SK-N-SH (cell line): Measurements from ENCODE around the gene DNAJB1. TPM values are rescaled to one million over a fixed set of nuclear protein-coding genes. Genes with fewer than 3 reads are reported as not detected.

Experiments used
- CTCF ChIA-PET: fragments of 300-600, 350-600 bp; formaldehyde crosslinking; extraction: SDS; loops from one replicate; lab custom pipeline; 2021; lab: Yijun Ruan, JAX
- POLR2A ChIA-PET: fragments of 350-600 bp; sonication (Branson Sonifier 250); formaldehyde crosslinking; extraction: SDS; loops from one replicate; lab custom pipeline; 2020; ENCODE audit warnings: antibody characterized with exemption, inconsistent platforms; lab: Yijun Ruan, JAX
- DNase-seq: peaks from one replicate; pipeline ENCODE4 v3.0.0; 2012
- H2AFZ ChIP-seq: fragments of 200-600 bp; sonication (generic); 2 replicates; pipeline ENCODE4 v1.8.1; 2016; ENCODE audit warnings: antibody characterized with exemption, mild to moderate bottlenecking, low read depth
- H3F3A ChIP-seq: fragments of 200-600 bp; sonication (generic); replicated peaks from 2 replicates; pipeline ENCODE3; 2016; ENCODE audit warnings: antibody characterized with exemption, mild to moderate bottlenecking; ENCODE audit not compliant: insufficient read depth
- H3K27ac ChIP-seq, 2 experiments: fragments of 200-500 bp in 1 of 2; fragments of 200-600 bp in 1 of 2; sonication (Bioruptor generic) in 1 of 2; sonication (generic), shearing (Covaris generic) in 1 of 2; 2 replicates each; pipeline versions ENCODE4 v1.5.1 to v1.6.1; 2014 to 2016; ENCODE audit warnings: low read depth in 2 of 2, inconsistent platforms in 1 of 2, low read length in 1 of 2, mild to moderate bottlenecking in 1 of 2, mixed read lengths in 1 of 2
- H3K27me3 ChIP-seq: fragments of 200-600 bp; sonication (generic), shearing (Covaris generic); 2 replicates; pipeline ENCODE4 v1.6.1; 2016; ENCODE audit warnings: mixed run types; ENCODE audit not compliant: insufficient read depth
- H3K36me3 ChIP-seq, 2 experiments: fragments of 200-500 bp in 1 of 2; fragments of 200-600 bp in 1 of 2; sonication (Bioruptor generic) in 1 of 2; sonication (generic) in 1 of 2; replicated peaks in 1 of 2; 2 replicates each; pipeline versions ENCODE3 to v1.5.1; 2014 to 2016; ENCODE audit warnings: low read length in 1 of 2, mild to moderate bottlenecking in 1 of 2; ENCODE audit not compliant: insufficient read depth in 2 of 2, control insufficient read depth in 1 of 2
- H3K4me1 ChIP-seq, 2 experiments: fragments of 200-500 bp in 1 of 2; fragments of 200-600 bp in 1 of 2; sonication (Bioruptor generic) in 1 of 2; sonication (generic), shearing (Covaris generic) in 1 of 2; 2 replicates each; pipeline versions ENCODE4 v1.5.1 to v1.6.1; 2014 to 2016; ENCODE audit warnings: low read depth in 1 of 2, low read length in 1 of 2, mixed run types in 1 of 2; ENCODE audit not compliant: insufficient read depth in 2 of 2, control insufficient read depth in 1 of 2
- H3K4me2 ChIP-seq: fragments of 200-600 bp; sonication (generic), shearing (Covaris generic); 2 replicates; pipeline ENCODE4 v1.6.1; 2017; ENCODE audit warnings: mixed run types
- H3K4me3 ChIP-seq, 2 experiments: fragments of 200-500 bp in 1 of 2; fragments of 200-600 bp in 1 of 2; sonication (Bioruptor generic) in 1 of 2; sonication (generic), shearing (Covaris generic) in 1 of 2; 2 replicates each; pipeline versions ENCODE4 v1.5.1 to v1.8.1; 2014 to 2016; ENCODE audit warnings: low read depth in 2 of 2, inconsistent platforms in 1 of 2, low read length in 1 of 2, mild to moderate bottlenecking in 1 of 2, mixed read lengths in 1 of 2, moderate library complexity in 1 of 2
- H3K79me2 ChIP-seq: fragments of 200-600 bp; sonication (generic); 2 replicates; pipeline ENCODE4 v1.8.1; 2017; ENCODE audit warnings: mild to moderate bottlenecking; ENCODE audit not compliant: insufficient read depth
- H3K9ac ChIP-seq: fragments of 200-600 bp; sonication (generic); 2 replicates; pipeline ENCODE4 v1.6.1; 2017; ENCODE audit warnings: mixed run types
- H3K9me2 ChIP-seq: fragments of 200-600 bp; sonication (generic); 2 replicates; pipeline ENCODE4 v1.6.1; 2017; ENCODE audit warnings: mixed run types
- H3K9me3 ChIP-seq: fragments of 200-600 bp; sonication (generic); 2 replicates; pipeline ENCODE4 v1.6.1; 2017; ENCODE audit warnings: mixed run types, mild to moderate bottlenecking, moderate library complexity
- H4K20me1 ChIP-seq: fragments of 200-600 bp; sonication (generic); 2 replicates; pipeline ENCODE4 v1.6.1; 2017; ENCODE audit warnings: mild to moderate bottlenecking, mixed run types; ENCODE audit not compliant: insufficient read depth
- FOXJ3 ChIP-seq: sonication (generic); formaldehyde crosslinking; IDR thresholded peaks from 2 replicates; pipeline ENCODE4 v1.5.1; 2020; ENCODE audit warnings: mild to moderate bottlenecking, missing genetic modification reagents
- GATA2 ChIP-seq: sonication (generic); formaldehyde crosslinking; IDR thresholded peaks from 2 replicates; pipeline ENCODE4 v1.5.0; 2020; ENCODE audit warnings: mild to moderate bottlenecking, missing genetic modification reagents
- MXI1 ChIP-seq: IDR thresholded peaks from 2 replicates; pipeline ENCODE4 v1.6.1; 2012; ENCODE audit warnings: mild to moderate bottlenecking, low read depth, low read length, improper control_type of control experiment
- NRF1 ChIP-seq: IDR thresholded peaks from 2 replicates; pipeline ENCODE4 v1.6.1; 2012; ENCODE audit warnings: low read depth, mild to moderate bottlenecking, low read length
- POLR2AphosphoS5 ChIP-seq: IDR thresholded peaks from 2 replicates; pipeline ENCODE4 v1.6.1; 2012; ENCODE audit warnings: low read depth, low read length
- RAD21 ChIP-seq: IDR thresholded peaks from 2 replicates; pipeline ENCODE4 v1.6.1; 2012; ENCODE audit warnings: mild to moderate bottlenecking, low read length
- RCOR1 ChIP-seq: fragments of 150-350 bp; IDR thresholded peaks from 2 replicates; pipeline ENCODE4 v1.6.1; 2017; ENCODE audit warnings: antibody characterized with exemption, low read length
- RFX5 ChIP-seq: IDR thresholded peaks from 2 replicates; pipeline ENCODE4 v1.6.1; 2012; ENCODE audit warnings: mild to moderate bottlenecking, improper control_type of control experiment, low read length
- SIN3A ChIP-seq: IDR thresholded peaks from 2 replicates; pipeline ENCODE4 v1.6.1; 2012; ENCODE audit warnings: low read depth, mild to moderate bottlenecking, low read length, moderate library complexity, borderline replicate concordance
- SMC3 ChIP-seq: IDR thresholded peaks from 2 replicates; pipeline ENCODE4 v1.6.1; 2012; ENCODE audit warnings: low read depth, low read length, improper control_type of control experiment
- TAF1 ChIP-seq: IDR thresholded peaks from 2 replicates; pipeline ENCODE4 v1.6.1; 2012; ENCODE audit warnings: low read depth, mild to moderate bottlenecking, low read length, moderate library complexity, borderline replicate concordance
- TCF12 ChIP-seq: IDR thresholded peaks from 2 replicates; pipeline ENCODE4 v1.4.0; 2012
- TEAD4 ChIP-seq: IDR thresholded peaks from 2 replicates; pipeline ENCODE4 v1.4.0; 2012; ENCODE audit warnings: mild to moderate bottlenecking, borderline replicate concordance; ENCODE audit not compliant: insufficient read depth
- WGBS: methylation state at CpG from one replicate; pipeline ENCODE4 v1.1.6; 2017; ENCODE audit warnings: low lambda C conversion rate; 5-methylcytosine and 5-hydroxymethylcytosine counted together
- polyA plus RNA-seq, 3 experiments: library from polyadenylated mRNA; depleted of rRNA; stranded (reverse); fragments of >200 nt; gene quantifications; 2 replicates each; pipeline ENCODE4 v1.2.3, GENCODE V29; 2012
- TF ChIP-seq, protein P1 (sequence below): IDR thresholded peaks from 2 replicates; pipeline ENCODE4 v1.6.1; 2012; ENCODE audit warnings: mild to moderate bottlenecking, low read depth, low read length, moderate library complexity
- TF ChIP-seq, protein P2 (sequence below): fragments of 200-600 bp; sonication (generic); IDR thresholded peaks from 2 replicates; pipeline ENCODE4 v1.6.1; 2017; ENCODE audit warnings: antibody characterized with exemption, mild to moderate bottlenecking, moderate library complexity
- TF ChIP-seq, protein P3 (sequence below): IDR thresholded peaks from 2 replicates; pipeline ENCODE4 v1.4.0; 2012; ENCODE audit warnings: low read depth, borderline replicate concordance
- TF ChIP-seq, protein P4 (sequence below): IDR thresholded peaks from 2 replicates; pipeline ENCODE4 v1.4.0; 2012; ENCODE audit warnings: low read depth, borderline replicate concordance
- TF ChIP-seq, protein P5 (sequence below): fragments of 150-350 bp; IDR thresholded peaks from 2 replicates; pipeline ENCODE4 v1.6.1; 2016; ENCODE audit warnings: mild to moderate bottlenecking, low read depth, low read length

Gene DNAJB1
- polyA plus RNA-seq, 1 of the 3 experiments (the other 2 are of a cell fraction), result 103 TPM

DNA sequence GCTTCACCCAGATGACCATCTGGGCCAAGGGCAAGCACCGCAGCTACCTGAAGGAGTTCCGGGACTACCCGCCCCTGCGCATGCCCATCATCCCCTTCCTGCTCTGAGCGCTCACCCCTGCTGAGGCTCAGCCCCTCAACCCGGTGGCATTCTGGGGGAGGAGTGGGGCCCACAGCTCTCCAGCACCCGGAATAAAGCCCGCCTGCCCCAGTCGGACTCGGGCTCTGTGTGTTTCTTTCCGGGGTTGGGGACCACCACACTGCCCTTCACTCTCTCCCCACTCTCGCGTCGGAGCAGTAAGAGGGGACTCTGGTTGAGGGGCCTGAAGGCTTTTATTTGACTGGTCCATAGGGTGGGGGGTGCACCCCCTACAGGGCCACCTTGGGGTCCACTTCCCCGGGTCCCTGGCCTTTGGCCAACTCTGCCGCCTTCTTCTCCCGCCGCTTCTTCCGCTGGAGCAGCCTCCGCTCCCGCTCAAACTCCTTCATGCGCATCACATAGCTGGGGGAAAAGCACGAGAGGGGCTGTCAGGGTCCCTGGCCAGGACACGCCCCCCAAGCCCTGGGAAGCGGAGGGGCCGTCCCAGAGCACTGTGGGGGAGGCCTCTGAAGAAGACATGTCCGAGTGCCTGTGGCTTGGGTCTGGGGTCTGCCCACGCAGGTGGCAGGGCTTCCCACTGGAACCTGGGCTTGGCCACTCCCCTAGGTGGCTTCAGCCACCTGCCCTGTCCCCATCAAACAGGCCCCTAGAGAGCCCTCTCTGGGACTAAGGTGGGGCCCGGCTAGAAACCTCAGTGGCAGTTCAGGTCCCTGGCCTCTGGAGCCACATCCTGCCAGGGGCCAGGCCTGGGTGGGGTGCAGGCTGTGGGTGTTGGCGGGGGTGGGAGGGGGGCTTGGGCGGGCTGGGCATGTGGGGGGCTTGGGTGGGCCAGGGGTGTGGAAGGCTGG is 47.8 kb upstream of the DNAJB1 start:
- no peak overlapping the region for H2AFZ ChIP-seq

DNA sequence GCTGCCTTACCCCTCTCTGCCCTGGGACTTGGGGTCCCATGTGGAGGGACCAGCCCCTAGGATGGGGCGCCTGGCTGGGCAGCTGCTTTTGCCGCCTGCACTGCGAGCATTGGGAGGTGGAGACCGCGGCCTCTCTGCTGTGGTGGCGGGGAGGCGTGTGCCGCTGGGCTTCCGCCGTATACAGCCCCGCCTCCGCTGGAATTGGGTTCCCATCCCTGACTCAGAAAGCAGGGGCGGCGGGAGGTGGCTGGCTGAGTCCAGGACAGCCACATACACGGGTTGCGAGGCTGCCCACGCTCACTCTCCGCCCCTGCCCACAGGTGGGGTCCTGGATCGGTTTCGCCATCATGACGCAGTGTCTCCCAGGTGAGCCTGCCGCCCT is 47.1 kb upstream of the DNAJB1 start:
- CTCF ChIA-PET, result interaction anchor here (2.0 kb wide), 1 partner anchor 8 kb away, joined by 11 read pairs; no protein-coding TSS in a partner anchor
- POLR2A ChIA-PET, result no interaction called here
- TF ChIP-seq, protein P1, sequence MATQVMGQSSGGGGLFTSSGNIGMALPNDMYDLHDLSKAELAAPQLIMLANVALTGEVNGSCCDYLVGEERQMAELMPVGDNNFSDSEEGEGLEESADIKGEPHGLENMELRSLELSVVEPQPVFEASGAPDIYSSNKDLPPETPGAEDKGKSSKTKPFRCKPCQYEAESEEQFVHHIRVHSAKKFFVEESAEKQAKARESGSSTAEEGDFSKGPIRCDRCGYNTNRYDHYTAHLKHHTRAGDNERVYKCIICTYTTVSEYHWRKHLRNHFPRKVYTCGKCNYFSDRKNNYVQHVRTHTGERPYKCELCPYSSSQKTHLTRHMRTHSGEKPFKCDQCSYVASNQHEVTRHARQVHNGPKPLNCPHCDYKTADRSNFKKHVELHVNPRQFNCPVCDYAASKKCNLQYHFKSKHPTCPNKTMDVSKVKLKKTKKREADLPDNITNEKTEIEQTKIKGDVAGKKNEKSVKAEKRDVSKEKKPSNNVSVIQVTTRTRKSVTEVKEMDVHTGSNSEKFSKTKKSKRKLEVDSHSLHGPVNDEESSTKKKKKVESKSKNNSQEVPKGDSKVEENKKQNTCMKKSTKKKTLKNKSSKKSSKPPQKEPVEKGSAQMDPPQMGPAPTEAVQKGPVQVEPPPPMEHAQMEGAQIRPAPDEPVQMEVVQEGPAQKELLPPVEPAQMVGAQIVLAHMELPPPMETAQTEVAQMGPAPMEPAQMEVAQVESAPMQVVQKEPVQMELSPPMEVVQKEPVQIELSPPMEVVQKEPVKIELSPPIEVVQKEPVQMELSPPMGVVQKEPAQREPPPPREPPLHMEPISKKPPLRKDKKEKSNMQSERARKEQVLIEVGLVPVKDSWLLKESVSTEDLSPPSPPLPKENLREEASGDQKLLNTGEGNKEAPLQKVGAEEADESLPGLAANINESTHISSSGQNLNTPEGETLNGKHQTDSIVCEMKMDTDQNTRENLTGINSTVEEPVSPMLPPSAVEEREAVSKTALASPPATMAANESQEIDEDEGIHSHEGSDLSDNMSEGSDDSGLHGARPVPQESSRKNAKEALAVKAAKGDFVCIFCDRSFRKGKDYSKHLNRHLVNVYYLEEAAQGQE, result no peak
- TF ChIP-seq TAF1 (no peak), RFX5 (no peak), RCOR1 (no peak), TCF12 (no peak), SMC3 (no peak), NRF1 (no peak)
- TF ChIP-seq, protein P2, sequence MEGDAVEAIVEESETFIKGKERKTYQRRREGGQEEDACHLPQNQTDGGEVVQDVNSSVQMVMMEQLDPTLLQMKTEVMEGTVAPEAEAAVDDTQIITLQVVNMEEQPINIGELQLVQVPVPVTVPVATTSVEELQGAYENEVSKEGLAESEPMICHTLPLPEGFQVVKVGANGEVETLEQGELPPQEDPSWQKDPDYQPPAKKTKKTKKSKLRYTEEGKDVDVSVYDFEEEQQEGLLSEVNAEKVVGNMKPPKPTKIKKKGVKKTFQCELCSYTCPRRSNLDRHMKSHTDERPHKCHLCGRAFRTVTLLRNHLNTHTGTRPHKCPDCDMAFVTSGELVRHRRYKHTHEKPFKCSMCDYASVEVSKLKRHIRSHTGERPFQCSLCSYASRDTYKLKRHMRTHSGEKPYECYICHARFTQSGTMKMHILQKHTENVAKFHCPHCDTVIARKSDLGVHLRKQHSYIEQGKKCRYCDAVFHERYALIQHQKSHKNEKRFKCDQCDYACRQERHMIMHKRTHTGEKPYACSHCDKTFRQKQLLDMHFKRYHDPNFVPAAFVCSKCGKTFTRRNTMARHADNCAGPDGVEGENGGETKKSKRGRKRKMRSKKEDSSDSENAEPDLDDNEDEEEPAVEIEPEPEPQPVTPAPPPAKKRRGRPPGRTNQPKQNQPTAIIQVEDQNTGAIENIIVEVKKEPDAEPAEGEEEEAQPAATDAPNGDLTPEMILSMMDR, result no peak
- TF ChIP-seq, protein P3, sequence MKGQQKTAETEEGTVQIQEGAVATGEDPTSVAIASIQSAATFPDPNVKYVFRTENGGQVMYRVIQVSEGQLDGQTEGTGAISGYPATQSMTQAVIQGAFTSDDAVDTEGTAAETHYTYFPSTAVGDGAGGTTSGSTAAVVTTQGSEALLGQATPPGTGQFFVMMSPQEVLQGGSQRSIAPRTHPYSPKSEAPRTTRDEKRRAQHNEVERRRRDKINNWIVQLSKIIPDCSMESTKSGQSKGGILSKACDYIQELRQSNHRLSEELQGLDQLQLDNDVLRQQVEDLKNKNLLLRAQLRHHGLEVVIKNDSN, result no peak
- TF ChIP-seq, protein P4, sequence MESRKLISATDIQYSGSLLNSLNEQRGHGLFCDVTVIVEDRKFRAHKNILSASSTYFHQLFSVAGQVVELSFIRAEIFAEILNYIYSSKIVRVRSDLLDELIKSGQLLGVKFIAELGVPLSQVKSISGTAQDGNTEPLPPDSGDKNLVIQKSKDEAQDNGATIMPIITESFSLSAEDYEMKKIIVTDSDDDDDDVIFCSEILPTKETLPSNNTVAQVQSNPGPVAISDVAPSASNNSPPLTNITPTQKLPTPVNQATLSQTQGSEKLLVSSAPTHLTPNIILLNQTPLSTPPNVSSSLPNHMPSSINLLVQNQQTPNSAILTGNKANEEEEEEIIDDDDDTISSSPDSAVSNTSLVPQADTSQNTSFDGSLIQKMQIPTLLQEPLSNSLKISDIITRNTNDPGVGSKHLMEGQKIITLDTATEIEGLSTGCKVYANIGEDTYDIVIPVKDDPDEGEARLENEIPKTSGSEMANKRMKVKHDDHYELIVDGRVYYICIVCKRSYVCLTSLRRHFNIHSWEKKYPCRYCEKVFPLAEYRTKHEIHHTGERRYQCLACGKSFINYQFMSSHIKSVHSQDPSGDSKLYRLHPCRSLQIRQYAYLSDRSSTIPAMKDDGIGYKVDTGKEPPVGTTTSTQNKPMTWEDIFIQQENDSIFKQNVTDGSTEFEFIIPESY, result no peak

More for the DNA sequence above, 47.8 kb upstream of the DNAJB1 start:
- Histone ChIP-seq H3K9me2 (no peaks in the 10 kb centered on the region), H4K20me1 (no peaks in the 10 kb centered on the region), H3K79me2 (peaks cover 18% of the 10 kb centered on the region), H3K36me3 (peaks cover 0 to 17% of the 10 kb centered on the region in 2 experiments), H3K4me2 (no peak overlapping the region), H3K9me3 (no peaks in the 10 kb centered on the region), H3K4me3 (no peak overlapping the region), H3K27ac (no peak overlapping the region), H3K27me3 (no peaks in the 10 kb centered on the region), H3K9ac (no peak overlapping the region), H3F3A (no peaks in the 10 kb centered on the region), H3K4me1 (peaks cover 0 to 7% of the 10 kb centered on the region in 2 experiments; a peak in 2 of 4 replicates)
- 86% methylated on average over 21 of the region's 31 CpGs for WGBS
- peak; percentile 23 for DNase-seq
- no peak for TF ChIP-seq RAD21
- TF ChIP-seq MXI1, result no peak
- TF ChIP-seq SIN3A, result no peak
- TF ChIP-seq POLR2AphosphoS5, result no peak
- TF ChIP-seq SMC3, result no peak
- no peak for TF ChIP-seq FOXJ3
- TF ChIP-seq TEAD4, result no peak
- TF ChIP-seq RCOR1, result no peak
- no peak for TF ChIP-seq GATA2 (CRISPR knock-in tag)
- no peak for TF ChIP-seq NRF1
- TF ChIP-seq, protein P5, sequence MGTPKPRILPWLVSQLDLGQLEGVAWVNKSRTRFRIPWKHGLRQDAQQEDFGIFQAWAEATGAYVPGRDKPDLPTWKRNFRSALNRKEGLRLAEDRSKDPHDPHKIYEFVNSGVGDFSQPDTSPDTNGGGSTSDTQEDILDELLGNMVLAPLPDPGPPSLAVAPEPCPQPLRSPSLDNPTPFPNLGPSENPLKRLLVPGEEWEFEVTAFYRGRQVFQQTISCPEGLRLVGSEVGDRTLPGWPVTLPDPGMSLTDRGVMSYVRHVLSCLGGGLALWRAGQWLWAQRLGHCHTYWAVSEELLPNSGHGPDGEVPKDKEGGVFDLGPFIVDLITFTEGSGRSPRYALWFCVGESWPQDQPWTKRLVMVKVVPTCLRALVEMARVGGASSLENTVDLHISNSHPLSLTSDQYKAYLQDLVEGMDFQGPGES, result no peak
- POLR2A ChIA-PET, result no interaction called here
- CTCF ChIA-PET, result interaction anchor here (2.0 kb wide), 1 partner anchor 9 kb away, joined by 11 read pairs; no protein-coding TSS in a partner anchor

More for the DNA sequence above, 47.1 kb upstream of the DNAJB1 start:
- no peaks in the 10 kb centered on the region for H3K9me3 ChIP-seq
- no peak overlapping the region for H3K27ac ChIP-seq
- no peaks in the 10 kb centered on the region for H4K20me1 ChIP-seq
- H3K9me2 ChIP-seq, result no peaks in the 10 kb centered on the region
- no peaks in the 10 kb centered on the region for H3F3A ChIP-seq
- no peak overlapping the region for H2AFZ ChIP-seq
- H3K79me2 ChIP-seq, result peaks cover 10% of the 10 kb centered on the region; the same call in 1 of the 2 replicates
- H3K4me2 ChIP-seq, result no peak overlapping the region
- peak; percentile 15 for DNase-seq
- no peak overlapping the region for H3K4me3 ChIP-seq
- no peaks in the 10 kb centered on the region; a peak in 1 of 4 replicates for H3K4me1 ChIP-seq
- H3K36me3 ChIP-seq, result peaks cover 0 to 17% of the 10 kb centered on the region in 2 experiments
- WGBS, result 92% methylated on average over 14 of the region's 22 CpGs
- no peaks in the 10 kb centered on the region for H3K27me3 ChIP-seq
- H3K9ac ChIP-seq, result no peak overlapping the region
